Measurements from ENCODE around the gene ABRACL.

DNA sequence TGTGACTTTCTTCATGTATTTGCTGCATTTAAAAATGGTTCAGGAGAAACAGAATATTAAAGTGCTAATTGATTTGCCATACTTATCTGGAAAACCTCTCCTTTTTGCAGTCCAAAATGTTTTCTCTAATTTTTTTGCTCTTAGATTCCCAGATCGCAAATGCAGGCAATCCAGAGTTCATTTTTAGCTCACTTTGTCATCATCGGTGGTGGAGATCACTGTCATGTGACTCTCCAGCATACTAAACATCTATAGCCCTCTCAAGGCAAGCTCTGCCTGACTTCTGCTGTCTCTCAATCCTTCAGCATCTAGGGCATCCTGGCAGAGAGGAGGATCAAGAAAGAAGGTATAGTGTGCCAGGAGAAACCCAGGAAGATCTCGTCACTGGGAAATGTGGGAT is 24.8 kb downstream of the ABRACL start:
- TF ChIP-seq CTCF (IDR thresholded peaks at IDR 0.05; ENCODE audit: poor library complexity): no peak
- no peak for TF ChIP-seq EZH2phosphoT487 (IDR thresholded peaks at IDR 0.05; ENCODE audit: low read depth, severe bottlenecking, unreplicated experiment)
- TF ChIP-seq EZH2 (IDR thresholded peaks at IDR 0.05; ENCODE audit: borderline replicate concordance): no peak
